IPS-18a (cell line): Measurements from ENCODE around the gene MYLIP.

Source experiments
- H3K27ac ChIP-seq: one replicate; pipeline ENCODE4 v1.5.1; 2013; ENCODE audit warnings: low read length
- H3K27me3 ChIP-seq: one replicate; pipeline ENCODE4 v1.6.1; 2013; ENCODE audit warnings: mild to moderate bottlenecking, low read length; ENCODE audit not compliant: control insufficient read depth, insufficient read depth
- H3K36me3 ChIP-seq: one replicate; pipeline ENCODE4 v1.6.1; 2013; ENCODE audit warnings: low read depth, low read length; ENCODE audit not compliant: control insufficient read depth
- H3K4me1 ChIP-seq: one replicate; pipeline ENCODE4 v1.6.1; 2013; ENCODE audit warnings: low read depth, low read length; ENCODE audit not compliant: control insufficient read depth
- H3K4me3 ChIP-seq: one replicate; pipeline ENCODE4 v1.5.1; 2013; ENCODE audit warnings: low read length
- H3K9ac ChIP-seq: one replicate; pipeline ENCODE4 v1.6.1; 2013; ENCODE audit warnings: mild to moderate bottlenecking, low read length, moderate library complexity
- H3K9me3 ChIP-seq: one replicate; pipeline ENCODE4 v1.6.1; 2013; ENCODE audit warnings: low read depth, low read length; ENCODE audit not compliant: control insufficient read depth

Gene MYLIP

DNA sequence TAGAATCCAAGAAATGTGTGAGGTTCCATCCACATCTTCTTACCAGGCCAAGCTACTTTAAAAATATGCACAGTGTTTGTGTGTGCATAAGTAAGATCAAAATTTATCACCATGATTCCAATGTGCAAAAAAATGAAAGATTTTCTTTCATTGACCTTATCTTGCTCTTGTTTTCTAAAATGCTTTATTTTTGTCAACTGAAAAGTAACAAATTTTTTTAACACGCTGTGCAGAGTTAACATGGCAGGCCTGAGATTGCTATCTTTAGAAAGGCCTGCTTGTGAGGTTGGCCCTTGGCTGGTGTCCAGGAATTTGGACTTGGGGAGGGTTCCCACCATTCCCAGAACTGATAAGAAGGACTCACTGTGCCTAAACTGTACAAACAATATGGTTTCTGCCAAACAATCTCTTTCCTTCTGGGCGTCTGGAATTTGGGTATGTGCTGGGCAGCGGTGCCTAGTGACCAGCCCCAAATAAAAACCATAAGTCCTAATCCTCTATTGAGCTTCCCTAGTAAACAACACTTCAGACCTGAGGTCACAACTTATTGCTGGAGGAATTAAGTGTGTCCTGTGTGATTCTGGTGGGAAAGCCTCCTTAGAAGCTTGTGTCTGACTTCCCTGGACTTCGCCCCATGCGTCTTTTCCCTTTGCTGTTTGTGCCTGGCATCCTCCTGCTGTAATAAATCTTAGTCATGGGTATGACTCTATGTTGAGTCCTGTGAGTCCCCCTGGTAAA is 19.8 kb upstream of the MYLIP start:
- no peak overlapping the region for H3K4me3 ChIP-seq
- H3K36me3 ChIP-seq, result no peaks in the 10 kb centered on the region
- H3K4me1 ChIP-seq, result no peaks in the 10 kb centered on the region
- H3K9ac ChIP-seq, result no peak overlapping the region
- no peak overlapping the region for H3K27ac ChIP-seq
- H3K9me3 ChIP-seq, result no peaks in the 10 kb centered on the region
- H3K27me3 ChIP-seq, result no peaks in the 10 kb centered on the region

DNA sequence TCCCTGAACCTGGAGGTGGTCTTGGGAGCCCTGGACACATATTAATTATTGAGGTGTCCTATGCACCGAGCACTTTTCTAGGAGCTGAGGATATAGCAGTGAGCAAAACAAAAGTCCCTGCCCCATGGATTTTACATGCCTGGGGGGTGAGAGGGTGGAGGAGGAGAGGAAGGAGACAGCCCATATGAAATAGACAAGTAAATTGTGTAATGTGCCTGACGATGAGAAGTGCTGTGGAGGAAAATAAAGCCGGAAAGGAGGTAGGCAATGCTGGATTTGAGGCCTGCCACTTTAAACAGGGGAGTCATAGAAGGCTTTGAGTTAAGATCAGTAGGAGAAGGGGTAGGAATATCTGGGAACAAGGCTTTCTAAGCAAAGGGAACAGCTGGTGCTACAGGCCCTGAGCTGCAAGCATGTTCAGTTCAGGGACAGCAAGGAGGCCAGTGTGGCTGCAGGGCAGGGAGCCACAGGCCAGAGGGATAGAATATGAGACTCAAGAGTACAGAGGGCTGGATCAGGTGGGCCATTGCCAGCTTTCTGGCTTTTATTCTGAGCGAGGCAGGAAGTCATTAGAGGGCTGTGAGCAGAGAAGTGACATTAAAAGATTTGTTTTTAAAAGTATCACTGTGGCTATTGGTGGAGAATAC is 19.1 kb upstream of the MYLIP start:
- H3K27ac ChIP-seq, result no peak overlapping the region
- no peaks in the 10 kb centered on the region for H3K4me1 ChIP-seq
- H3K9me3 ChIP-seq, result no peaks in the 10 kb centered on the region
- no peak overlapping the region for H3K9ac ChIP-seq
- no peaks in the 10 kb centered on the region for H3K27me3 ChIP-seq
- H3K36me3 ChIP-seq, result no peaks in the 10 kb centered on the region
- no peak overlapping the region for H3K4me3 ChIP-seq

DNA sequence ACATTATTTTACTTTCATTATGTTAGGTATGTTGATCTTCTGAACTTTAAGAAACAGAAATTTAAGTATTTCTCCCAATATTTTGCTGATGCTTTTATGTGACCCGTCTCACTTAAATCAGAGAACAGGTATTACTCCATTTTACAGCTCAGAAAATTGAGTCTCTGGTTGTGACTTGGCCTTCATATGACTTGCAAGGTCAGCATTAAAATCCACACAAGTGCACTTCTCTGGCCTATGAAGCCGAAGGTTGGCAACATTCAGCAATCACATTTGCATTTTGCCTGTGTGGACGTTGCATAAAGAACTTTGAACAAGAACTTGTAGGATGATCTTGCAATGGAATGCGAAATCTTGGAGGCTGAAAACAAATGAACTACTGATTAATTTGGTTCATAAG is 10.1 kb upstream of the MYLIP start:
- H3K27me3 ChIP-seq, result no peaks in the 10 kb centered on the region
- no peaks in the 10 kb centered on the region for H3K4me1 ChIP-seq
- H3K9ac ChIP-seq, result no peak overlapping the region
- H3K27ac ChIP-seq, result no peak overlapping the region
- H3K36me3 ChIP-seq, result no peaks in the 10 kb centered on the region
- no peak overlapping the region for H3K4me3 ChIP-seq
- no peaks in the 10 kb centered on the region for H3K9me3 ChIP-seq

DNA sequence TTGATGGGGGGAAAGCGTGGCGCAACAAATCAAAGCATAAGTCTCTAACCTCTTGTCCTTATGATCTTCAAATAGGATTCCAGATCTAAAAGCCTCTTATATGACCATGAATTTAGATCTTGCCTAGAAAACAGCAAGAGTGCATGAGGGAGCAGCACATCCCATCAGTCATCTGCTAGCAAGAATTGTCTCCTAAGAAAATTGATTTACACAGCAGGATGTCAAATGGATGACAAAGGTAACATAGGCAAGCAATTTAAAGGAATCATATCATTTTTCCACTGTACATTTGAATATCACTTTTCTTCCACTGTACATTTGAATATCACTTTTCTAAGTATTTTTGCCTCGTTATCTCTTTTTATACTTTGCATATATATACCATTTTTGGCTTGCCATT is 7.5 kb upstream of the MYLIP start:
- Histone ChIP-seq H3K36me3 (no peaks in the 10 kb centered on the region), H3K4me1 (no peaks in the 10 kb centered on the region), H3K27ac (no peak overlapping the region), H3K4me3 (no peak overlapping the region), H3K9me3 (no peaks in the 10 kb centered on the region), H3K9ac (no peak overlapping the region), H3K27me3 (no peaks in the 10 kb centered on the region)

DNA sequence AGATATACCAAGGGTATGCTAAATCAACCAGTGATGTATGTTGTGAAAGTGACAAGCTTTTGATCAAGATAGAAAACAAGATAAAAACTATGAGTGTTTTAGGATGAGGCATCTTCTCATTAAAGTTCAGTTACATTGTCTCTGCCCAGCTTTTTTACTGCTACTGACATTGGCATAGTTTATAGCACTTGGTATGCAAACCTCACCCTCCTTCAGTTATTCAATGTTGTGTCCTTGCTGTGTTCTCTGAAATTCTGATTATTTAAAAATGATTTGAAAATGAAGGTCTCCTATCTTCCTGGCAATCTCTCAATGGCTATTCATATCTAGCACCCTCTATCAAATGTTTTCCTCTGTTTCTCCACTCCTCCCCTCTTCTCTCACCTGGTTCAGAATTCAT is 6.7 kb upstream of the MYLIP start:
- H3K4me3 ChIP-seq, result no peak overlapping the region
- H3K4me1 ChIP-seq, result no peaks in the 10 kb centered on the region
- no peak overlapping the region for H3K27ac ChIP-seq
- no peaks in the 10 kb centered on the region for H3K36me3 ChIP-seq
- no peaks in the 10 kb centered on the region for H3K27me3 ChIP-seq
- H3K9me3 ChIP-seq, result no peaks in the 10 kb centered on the region
- H3K9ac ChIP-seq, result no peak overlapping the region

DNA sequence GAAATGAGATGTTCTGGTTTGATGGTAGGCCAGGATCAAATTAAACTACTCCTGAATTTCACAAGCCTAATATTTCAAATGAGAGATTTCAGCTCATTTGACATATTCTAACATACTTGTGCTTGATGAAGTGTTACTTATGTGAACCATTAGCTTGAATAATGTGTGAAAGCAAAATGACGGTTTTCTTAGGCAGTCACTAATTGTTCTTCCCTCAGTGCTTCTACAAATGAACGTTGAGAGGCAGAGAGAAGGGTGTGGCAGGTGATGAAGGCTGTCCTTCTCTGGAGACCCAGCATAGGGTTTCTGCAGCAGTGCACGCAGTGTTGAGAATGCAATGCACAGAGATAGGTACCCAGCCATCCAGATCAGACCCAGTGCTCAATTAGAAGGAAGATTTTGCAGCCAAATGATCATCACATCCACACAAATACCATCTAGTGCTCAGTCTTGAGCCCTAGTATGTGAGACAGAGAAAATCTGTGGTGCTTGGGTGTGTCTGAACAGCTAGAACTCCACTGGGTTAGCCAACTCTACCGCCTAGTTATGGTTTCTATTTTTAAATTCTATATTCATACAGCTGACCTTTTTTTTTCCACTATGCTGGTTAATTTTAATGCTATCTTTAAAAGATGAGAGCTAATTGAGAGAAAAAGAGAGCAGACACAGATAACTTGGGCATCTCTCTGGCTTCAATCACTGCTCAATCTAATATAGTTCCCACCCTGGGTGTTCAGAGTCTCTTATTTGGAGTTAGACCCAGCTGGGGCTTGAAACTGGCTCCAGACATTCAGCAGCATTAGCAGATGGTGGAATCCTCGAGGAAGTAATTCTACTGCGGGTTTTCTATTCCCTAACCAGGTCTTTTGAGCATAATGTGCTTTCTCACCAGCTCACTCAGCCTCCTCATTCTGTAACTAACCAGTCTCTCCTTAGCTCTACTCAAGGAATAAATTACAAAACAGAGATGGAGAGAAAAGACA is 4.4 kb upstream of the MYLIP start:
- H3K36me3 ChIP-seq, result no peaks in the 10 kb centered on the region

DNA sequence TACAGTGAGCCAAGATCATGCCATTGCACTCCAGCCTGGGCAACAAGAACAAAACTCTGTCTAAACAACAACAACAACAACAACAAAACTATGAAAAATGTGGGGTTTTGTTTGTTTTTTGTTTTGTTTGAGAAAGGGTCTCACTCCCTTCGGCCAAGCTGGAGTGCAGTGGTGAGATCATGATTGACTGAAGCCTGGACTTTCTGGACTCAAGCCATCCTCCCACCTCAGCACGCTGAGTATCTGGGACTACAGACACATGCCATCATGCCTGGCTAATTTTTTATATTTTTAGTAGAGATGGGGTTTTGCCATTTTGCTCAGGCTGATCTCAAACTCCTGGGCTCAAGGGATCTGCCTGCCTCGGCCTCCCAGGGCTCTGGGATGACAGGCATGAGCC is 2.8 kb upstream of the MYLIP start:
- Histone ChIP-seq H3K4me1 (peaks cover under 1% of the 10 kb centered on the region), H3K9ac (no peak overlapping the region), H3K27me3 (peaks cover 3% of the 10 kb centered on the region), H3K9me3 (no peaks in the 10 kb centered on the region), H3K36me3 (no peaks in the 10 kb centered on the region), H3K27ac (no peak overlapping the region), H3K4me3 (no peak overlapping the region)

More for the DNA sequence above, 4.4 kb upstream of the MYLIP start:
- Histone ChIP-seq H3K27ac (no peak overlapping the region), H3K9ac (no peak overlapping the region), H3K9me3 (no peaks in the 10 kb centered on the region), H3K4me1 (no peaks in the 10 kb centered on the region), H3K4me3 (no peak overlapping the region), H3K27me3 (peaks cover 3% of the 10 kb centered on the region)

DNA sequence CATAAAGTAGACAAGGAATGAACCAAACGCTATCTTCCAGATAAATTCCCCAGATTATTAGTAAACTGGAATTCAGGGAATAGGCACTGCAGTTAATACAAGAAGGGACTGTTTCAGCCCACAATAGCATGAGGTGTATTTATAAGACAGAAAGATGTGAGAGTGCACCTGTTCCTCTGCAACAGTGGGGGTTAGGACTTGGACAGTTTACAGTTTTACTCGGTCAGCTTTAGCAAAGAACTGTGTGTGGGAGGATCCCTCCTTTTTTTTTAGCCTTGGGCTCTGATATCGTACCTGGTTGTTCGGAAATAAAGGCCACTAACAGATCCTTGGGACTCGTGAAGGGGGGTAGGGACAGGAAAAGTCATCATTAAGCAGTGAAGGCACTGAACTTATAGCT is 2.0 kb upstream of the MYLIP start:
- peaks cover 5% of the 10 kb centered on the region for H3K36me3 ChIP-seq
- H3K4me1 ChIP-seq, result peaks cover 9% of the 10 kb centered on the region
- no peak overlapping the region for H3K9ac ChIP-seq
- no peak overlapping the region for H3K4me3 ChIP-seq
- no peaks in the 10 kb centered on the region for H3K9me3 ChIP-seq
- no peak overlapping the region for H3K27ac ChIP-seq
- peaks cover 3% of the 10 kb centered on the region for H3K27me3 ChIP-seq

DNA sequence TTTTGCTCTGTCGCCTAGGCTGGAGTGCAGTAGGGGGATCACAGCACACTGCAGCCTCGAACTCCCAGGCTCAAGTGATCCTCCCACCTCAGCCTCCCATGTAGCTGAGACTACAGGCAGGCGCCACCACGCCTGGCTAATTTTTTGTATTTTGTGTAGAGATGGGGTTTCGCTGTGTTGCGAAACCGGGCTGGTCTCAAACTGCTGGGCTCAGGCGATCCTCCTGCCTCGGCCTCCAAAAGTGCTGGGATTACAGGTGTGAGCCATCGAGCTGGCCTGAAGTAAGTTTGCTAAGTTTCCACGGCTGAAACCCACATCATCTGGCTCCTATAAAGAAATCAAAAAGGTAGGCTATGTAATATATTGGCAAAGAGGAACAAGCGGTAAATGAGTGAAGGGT is 1.4 kb upstream of the MYLIP start:
- Histone ChIP-seq H3K27ac (no peak overlapping the region), H3K36me3 (peaks cover 5% of the 10 kb centered on the region), H3K4me1 (peaks cover 15% of the 10 kb centered on the region), H3K9ac (no peak overlapping the region), H3K9me3 (no peaks in the 10 kb centered on the region), H3K27me3 (peaks cover 3% of the 10 kb centered on the region), H3K4me3 (no peak overlapping the region)

DNA sequence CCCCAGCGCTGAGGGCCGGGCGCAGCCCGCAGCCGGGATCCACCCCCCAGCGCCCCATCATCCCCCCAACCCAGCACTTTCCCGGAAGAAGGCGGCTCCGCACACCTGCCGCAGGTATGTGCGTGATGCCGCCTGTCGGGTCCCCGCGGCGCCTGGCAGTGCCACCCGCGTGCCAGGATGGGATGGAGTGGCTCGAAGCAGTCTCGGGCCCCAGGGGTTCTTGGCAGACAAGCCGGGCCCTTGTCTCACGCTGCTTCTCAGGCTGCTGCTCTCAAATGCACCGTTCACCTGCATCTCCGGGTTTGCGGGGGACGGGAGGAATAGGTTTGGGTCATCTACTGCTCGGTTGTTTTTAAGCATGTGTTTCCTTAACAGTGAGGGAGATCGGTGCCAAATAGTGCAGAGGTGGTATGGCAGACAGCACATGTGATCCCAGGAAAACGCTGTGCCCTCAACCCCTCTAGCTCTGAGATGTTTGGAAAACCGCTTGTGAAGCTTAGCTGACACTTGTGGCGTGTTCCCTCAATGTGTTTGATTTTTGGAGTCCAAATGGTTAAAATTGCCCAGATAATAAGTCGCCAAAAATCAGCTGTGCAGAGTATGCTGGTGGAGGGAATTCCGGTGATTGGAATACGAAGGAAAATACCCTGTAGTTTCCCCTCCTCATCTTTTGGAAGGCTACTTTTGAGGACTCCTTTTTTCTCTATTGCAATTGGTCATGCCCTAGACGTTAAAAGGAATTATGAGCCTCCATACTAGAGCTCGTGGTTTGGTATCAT is 926 bp downstream of the MYLIP start:
- peak overlapping the region; percentile 74 for H3K9ac ChIP-seq
- H3K36me3 ChIP-seq, result peaks cover 20% of the 10 kb centered on the region
- H3K9me3 ChIP-seq, result no peaks in the 10 kb centered on the region
- peaks cover 3% of the 10 kb centered on the region for H3K27me3 ChIP-seq
- peaks cover 23% of the 10 kb centered on the region for H3K4me1 ChIP-seq
- H3K27ac ChIP-seq, result no peak overlapping the region
- H3K4me3 ChIP-seq, result peak overlapping the region; percentile 87

DNA sequence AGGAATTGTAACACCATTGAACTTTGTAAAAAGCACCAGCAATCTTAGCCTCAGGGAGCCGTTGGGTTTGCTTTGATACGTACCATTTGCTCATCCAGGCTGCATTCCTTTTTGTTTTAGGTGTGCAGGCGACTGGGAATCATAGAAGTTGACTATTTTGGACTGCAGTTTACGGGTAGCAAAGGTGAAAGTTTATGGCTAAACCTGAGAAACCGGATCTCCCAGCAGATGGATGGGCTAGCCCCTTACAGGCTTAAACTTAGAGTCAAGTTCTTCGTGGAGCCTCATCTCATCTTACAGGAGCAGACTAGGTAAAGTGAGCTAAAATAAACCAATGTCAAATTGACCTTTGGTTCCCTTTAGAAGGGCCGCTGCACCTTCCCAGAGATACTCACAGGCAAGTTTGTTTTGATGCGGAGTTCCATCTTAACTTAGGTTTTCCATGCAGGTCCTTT is 1.6 kb downstream of the MYLIP start:
- Histone ChIP-seq H3K4me3 (peak overlapping the region; percentile 87), H3K27ac (no peak overlapping the region), H3K9me3 (no peaks in the 10 kb centered on the region), H3K9ac (peak overlapping the region; percentile 74), H3K4me1 (peaks cover 28% of the 10 kb centered on the region), H3K36me3 (peaks cover 25% of the 10 kb centered on the region), H3K27me3 (peaks cover 3% of the 10 kb centered on the region)
